ENCODE data around the gene SLC43A2. TPM values are rescaled to one million over a fixed set of nuclear protein-coding genes. Genes with fewer than 3 reads are reported as not detected.

Gene SLC43A2
- total and polyA plus RNA-seq, 4 donors, result 0.63 to 7.9 (median 4.7) TPM

GRCh38 chr17:1627182-1627981 lies 1.3 kb downstream of the SLC43A2 start:
- Histone ChIP-seq H3K27ac (ENCODE audit: low read depth in 1 of 2, low read length in 2 of 2) (peak overlapping the region; percentile 71 to 88), H3K36me3 (ENCODE audit: control insufficient read depth in 4 of 4, insufficient read depth in 3 of 4, low read depth in 1 of 4, low read length in 3 of 4) (no peaks in the 10 kb centered on the region), H3K4me3 (ENCODE audit: low read depth in 1 of 3, low read length in 3 of 3) (peak overlapping the region in 2 of 3 donors; percentile 70 to 74), H3K9ac (ENCODE audit: low read depth in 1 of 2, low read length in 2 of 2) (peak overlapping the region in 1 of 2 donors; percentile 60), H3K27me3 (ENCODE audit: control insufficient read depth in 4 of 4, insufficient read depth in 4 of 4, low read length in 3 of 4) (no peaks in the 10 kb centered on the region), H3K9me3 (ENCODE audit: control insufficient read depth in 4 of 4, low read length in 3 of 4) (no peaks in the 10 kb centered on the region), H3K4me1 (ENCODE audit: control insufficient read depth in 4 of 4, insufficient read depth in 4 of 4, low read length in 3 of 4) (peaks cover 9 to 32% (median 20%) of the 10 kb centered on the region in 4 donors)
- TF ChIP-seq, protein P1, sequence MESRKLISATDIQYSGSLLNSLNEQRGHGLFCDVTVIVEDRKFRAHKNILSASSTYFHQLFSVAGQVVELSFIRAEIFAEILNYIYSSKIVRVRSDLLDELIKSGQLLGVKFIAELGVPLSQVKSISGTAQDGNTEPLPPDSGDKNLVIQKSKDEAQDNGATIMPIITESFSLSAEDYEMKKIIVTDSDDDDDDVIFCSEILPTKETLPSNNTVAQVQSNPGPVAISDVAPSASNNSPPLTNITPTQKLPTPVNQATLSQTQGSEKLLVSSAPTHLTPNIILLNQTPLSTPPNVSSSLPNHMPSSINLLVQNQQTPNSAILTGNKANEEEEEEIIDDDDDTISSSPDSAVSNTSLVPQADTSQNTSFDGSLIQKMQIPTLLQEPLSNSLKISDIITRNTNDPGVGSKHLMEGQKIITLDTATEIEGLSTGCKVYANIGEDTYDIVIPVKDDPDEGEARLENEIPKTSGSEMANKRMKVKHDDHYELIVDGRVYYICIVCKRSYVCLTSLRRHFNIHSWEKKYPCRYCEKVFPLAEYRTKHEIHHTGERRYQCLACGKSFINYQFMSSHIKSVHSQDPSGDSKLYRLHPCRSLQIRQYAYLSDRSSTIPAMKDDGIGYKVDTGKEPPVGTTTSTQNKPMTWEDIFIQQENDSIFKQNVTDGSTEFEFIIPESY (IDR thresholded peaks at IDR 0.05), result no peak
- TF ChIP-seq NR2F2 (IDR thresholded peaks at IDR 0.05) (no peak), GABPA (IDR thresholded peaks at IDR 0.05 in 1 of 2, conservative IDR thresholded peaks at IDR 0.05 in 1 of 2) (no peak), ATF3 (IDR thresholded peaks at IDR 0.05) (no peak), RXRA (IDR thresholded peaks at IDR 0.05) (no peak), FOXA1 (IDR thresholded peaks at IDR 0.05) (no peak), HNF4A (conservative IDR thresholded peaks at IDR 0.05) (no peak), HNF4G (IDR thresholded peaks at IDR 0.05) (no peak), MAX (IDR thresholded peaks at IDR 0.05) (no peak), TAF1 (conservative IDR thresholded peaks at IDR 0.05) (no peak), YY1 (IDR thresholded peaks at IDR 0.05) (no peak), SP1 (IDR thresholded peaks at IDR 0.05) (no peak), FOXA2 (IDR thresholded peaks at IDR 0.05) (no peak), JUND (IDR thresholded peaks at IDR 0.05) (no peak), RAD21 (IDR thresholded peaks at IDR 0.05) (no peak), EGR1 (IDR thresholded peaks at IDR 0.05; ENCODE audit: low read depth in 2 of 2) (no peak)
- TF ChIP-seq, protein P2, sequence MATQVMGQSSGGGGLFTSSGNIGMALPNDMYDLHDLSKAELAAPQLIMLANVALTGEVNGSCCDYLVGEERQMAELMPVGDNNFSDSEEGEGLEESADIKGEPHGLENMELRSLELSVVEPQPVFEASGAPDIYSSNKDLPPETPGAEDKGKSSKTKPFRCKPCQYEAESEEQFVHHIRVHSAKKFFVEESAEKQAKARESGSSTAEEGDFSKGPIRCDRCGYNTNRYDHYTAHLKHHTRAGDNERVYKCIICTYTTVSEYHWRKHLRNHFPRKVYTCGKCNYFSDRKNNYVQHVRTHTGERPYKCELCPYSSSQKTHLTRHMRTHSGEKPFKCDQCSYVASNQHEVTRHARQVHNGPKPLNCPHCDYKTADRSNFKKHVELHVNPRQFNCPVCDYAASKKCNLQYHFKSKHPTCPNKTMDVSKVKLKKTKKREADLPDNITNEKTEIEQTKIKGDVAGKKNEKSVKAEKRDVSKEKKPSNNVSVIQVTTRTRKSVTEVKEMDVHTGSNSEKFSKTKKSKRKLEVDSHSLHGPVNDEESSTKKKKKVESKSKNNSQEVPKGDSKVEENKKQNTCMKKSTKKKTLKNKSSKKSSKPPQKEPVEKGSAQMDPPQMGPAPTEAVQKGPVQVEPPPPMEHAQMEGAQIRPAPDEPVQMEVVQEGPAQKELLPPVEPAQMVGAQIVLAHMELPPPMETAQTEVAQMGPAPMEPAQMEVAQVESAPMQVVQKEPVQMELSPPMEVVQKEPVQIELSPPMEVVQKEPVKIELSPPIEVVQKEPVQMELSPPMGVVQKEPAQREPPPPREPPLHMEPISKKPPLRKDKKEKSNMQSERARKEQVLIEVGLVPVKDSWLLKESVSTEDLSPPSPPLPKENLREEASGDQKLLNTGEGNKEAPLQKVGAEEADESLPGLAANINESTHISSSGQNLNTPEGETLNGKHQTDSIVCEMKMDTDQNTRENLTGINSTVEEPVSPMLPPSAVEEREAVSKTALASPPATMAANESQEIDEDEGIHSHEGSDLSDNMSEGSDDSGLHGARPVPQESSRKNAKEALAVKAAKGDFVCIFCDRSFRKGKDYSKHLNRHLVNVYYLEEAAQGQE (IDR thresholded peaks at IDR 0.05), result no peak
- TF ChIP-seq, protein P3, sequence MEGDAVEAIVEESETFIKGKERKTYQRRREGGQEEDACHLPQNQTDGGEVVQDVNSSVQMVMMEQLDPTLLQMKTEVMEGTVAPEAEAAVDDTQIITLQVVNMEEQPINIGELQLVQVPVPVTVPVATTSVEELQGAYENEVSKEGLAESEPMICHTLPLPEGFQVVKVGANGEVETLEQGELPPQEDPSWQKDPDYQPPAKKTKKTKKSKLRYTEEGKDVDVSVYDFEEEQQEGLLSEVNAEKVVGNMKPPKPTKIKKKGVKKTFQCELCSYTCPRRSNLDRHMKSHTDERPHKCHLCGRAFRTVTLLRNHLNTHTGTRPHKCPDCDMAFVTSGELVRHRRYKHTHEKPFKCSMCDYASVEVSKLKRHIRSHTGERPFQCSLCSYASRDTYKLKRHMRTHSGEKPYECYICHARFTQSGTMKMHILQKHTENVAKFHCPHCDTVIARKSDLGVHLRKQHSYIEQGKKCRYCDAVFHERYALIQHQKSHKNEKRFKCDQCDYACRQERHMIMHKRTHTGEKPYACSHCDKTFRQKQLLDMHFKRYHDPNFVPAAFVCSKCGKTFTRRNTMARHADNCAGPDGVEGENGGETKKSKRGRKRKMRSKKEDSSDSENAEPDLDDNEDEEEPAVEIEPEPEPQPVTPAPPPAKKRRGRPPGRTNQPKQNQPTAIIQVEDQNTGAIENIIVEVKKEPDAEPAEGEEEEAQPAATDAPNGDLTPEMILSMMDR (IDR thresholded peaks at IDR 0.05; ENCODE audit: low read depth, low read length, missing input control), result no peak
- WGBS, result 23% methylated on average over 39 of the region's 39 CpGs
- DNase-seq (ENCODE audit: low spot score), result no peak

All from liver (tissue), 9 donors.